Mesenchymal stem cell (in vitro differentiated cells and primary cell): ENCODE results near the gene FAM120C. TPM values are rescaled to one million over a fixed set of nuclear protein-coding genes. Genes with fewer than 3 reads are reported as not detected.
A peak's percentile ranks its signal among the peaks of the same experiment; 100 is the strongest.

Source experiments
- DNase-seq: peaks from one replicate; pipeline ENCODE4 v3.0.0-alpha.2; 2013
- H2AFZ ChIP-seq: one replicate; pipeline ENCODE4 v1.6.1; 2013; ENCODE audit warnings: low read depth, mild to moderate bottlenecking, control low read depth, inconsistent platforms, low read length, moderate library complexity
- H2AK5ac ChIP-seq: 2 replicates; pipeline ENCODE4 v1.6.1; 2013; ENCODE audit warnings: low read length, moderate library complexity, mild to moderate bottlenecking, inconsistent platforms; ENCODE audit not compliant: severe bottlenecking
- H2BK120ac ChIP-seq: one replicate; pipeline ENCODE4 v1.6.1; 2013; ENCODE audit warnings: low read depth, mild to moderate bottlenecking, inconsistent platforms, low read length, moderate library complexity
- H2BK12ac ChIP-seq, 2 experiments: one replicate each; pipeline ENCODE4 v1.6.1; 2013; ENCODE audit warnings: inconsistent platforms in 2 of 2, low read length in 2 of 2, mild to moderate bottlenecking in 2 of 2, moderate library complexity in 2 of 2, control low read depth in 1 of 2
- H2BK15ac ChIP-seq: one replicate; pipeline ENCODE4 v1.6.1; 2013; ENCODE audit warnings: mild to moderate bottlenecking, low read depth, inconsistent platforms; ENCODE audit not compliant: poor library complexity, severe bottlenecking
- H2BK5ac ChIP-seq: 2 replicates; pipeline ENCODE4 v1.6.1; 2013; ENCODE audit warnings: low read depth, mild to moderate bottlenecking, low read length, control low read depth, inconsistent platforms; ENCODE audit not compliant: poor library complexity, severe bottlenecking
- H3K14ac ChIP-seq, 2 experiments: one replicate each; pipeline ENCODE4 v1.6.1; 2013; ENCODE audit warnings: inconsistent platforms in 2 of 2, low read length in 2 of 2, control low read depth in 1 of 2, mild to moderate bottlenecking in 1 of 2, moderate library complexity in 1 of 2
- H3K18ac ChIP-seq, 2 experiments: one replicate each; pipeline ENCODE4 v1.6.1; 2013; ENCODE audit warnings: inconsistent platforms in 2 of 2, low read length in 2 of 2, control low read depth in 1 of 2, low read depth in 1 of 2, mild to moderate bottlenecking in 1 of 2
- H3K23ac ChIP-seq, 2 experiments: one replicate each; pipeline ENCODE4 v1.6.1; 2013; ENCODE audit warnings: inconsistent platforms in 2 of 2, low read length in 2 of 2, mild to moderate bottlenecking in 2 of 2, moderate library complexity in 2 of 2, control low read depth in 1 of 2
- H3K27ac ChIP-seq: 2 replicates; pipeline ENCODE4 v1.5.1; 2013; ENCODE audit warnings: mild to moderate bottlenecking, moderate library complexity, low read length, control low read depth, inconsistent platforms; ENCODE audit not compliant: poor library complexity, severe bottlenecking
- H3K27me3 ChIP-seq, 2 experiments: 2 replicates each; pipeline versions ENCODE4 v1.6.1 to v1.7.0; 2013; ENCODE audit warnings: low read length in 2 of 2, mild to moderate bottlenecking in 2 of 2, moderate library complexity in 2 of 2, control low read depth in 1 of 2, inconsistent platforms in 1 of 2; ENCODE audit not compliant: control insufficient read depth in 1 of 2, insufficient read depth in 1 of 2
- H3K36me3 ChIP-seq, 2 experiments: 2 replicates each; pipeline versions ENCODE4 v1.6.1 to v1.7.0; 2013; ENCODE audit warnings: low read length in 2 of 2, control low read depth in 1 of 2, inconsistent platforms in 1 of 2, low read depth in 1 of 2, mild to moderate bottlenecking in 1 of 2; ENCODE audit not compliant: insufficient read depth in 2 of 2, control insufficient read depth in 1 of 2
- H3K4ac ChIP-seq, 2 experiments: one replicate each; pipeline ENCODE4 v1.6.1; 2013; ENCODE audit warnings: inconsistent platforms in 2 of 2, low read length in 2 of 2, mild to moderate bottlenecking in 2 of 2, moderate library complexity in 2 of 2, control low read depth in 1 of 2, low read depth in 1 of 2
- H3K4me1 ChIP-seq: 2 replicates; pipeline ENCODE4 v1.6.1; 2013; ENCODE audit warnings: low read depth, low read length, control low read depth; ENCODE audit not compliant: control insufficient read depth, insufficient read depth
- H3K4me2 ChIP-seq: 2 replicates; pipeline ENCODE4 v1.6.1; 2013; ENCODE audit warnings: low read length, mild to moderate bottlenecking, inconsistent platforms; ENCODE audit not compliant: poor library complexity, severe bottlenecking
- H3K4me3 ChIP-seq, 2 experiments: 2 replicates each; pipeline versions ENCODE4 v1.5.1 to v1.7.0; 2013; ENCODE audit warnings: low read length in 2 of 2, mild to moderate bottlenecking in 2 of 2, control low read depth in 1 of 2, low read depth in 1 of 2; ENCODE audit not compliant: insufficient read depth in 1 of 2
- H3K79me1 ChIP-seq: replicated peaks from 2 replicates; pipeline ENCODE4 v1.6.1; 2013; ENCODE audit warnings: mild to moderate bottlenecking, control low read depth, low read length, inconsistent platforms; ENCODE audit not compliant: poor library complexity, severe bottlenecking
- H3K9ac ChIP-seq: 2 replicates; pipeline ENCODE4 v1.7.0; 2013; ENCODE audit warnings: mild to moderate bottlenecking, low read length, moderate library complexity
- H3K9me3 ChIP-seq: 2 replicates; pipeline ENCODE4 v1.7.0; 2013; ENCODE audit warnings: mild to moderate bottlenecking, low read length; ENCODE audit not compliant: control insufficient read depth
- H4K8ac ChIP-seq: one replicate; pipeline ENCODE4 v1.6.1; 2013; ENCODE audit warnings: inconsistent platforms, mild to moderate bottlenecking, low read length, moderate library complexity
- H4K91ac ChIP-seq: one replicate; pipeline ENCODE4 v1.6.1; 2013; ENCODE audit warnings: mild to moderate bottlenecking, low read length, inconsistent platforms
- WGBS: methylation state at CpG from one replicate; pipeline ENCODE4 v1.1.7; 2013; ENCODE audit warnings: mixed read lengths; 5-methylcytosine and 5-hydroxymethylcytosine counted together
- polyA plus RNA-seq, 2 experiments: library from polyadenylated mRNA; stranded (reverse); fragments of 200-250 nt; gene quantifications; one replicate each; pipeline ENCODE4 v1.2.3, GENCODE V29; 2013

Gene FAM120C
- 2.6 TPM for polyA plus RNA-seq (2013, experiment 1 of 2)
- 2.7 TPM for polyA plus RNA-seq (2013, experiment 2 of 2)

- Histone ChIP-seq H2AFZ (peak within 1 kb of the TSS; percentile 53), H3K4me1 (peaks cover 1% of the 10 kb centered on the region), H3K27me3 (peaks cover 0 to 2% of the 10 kb centered on the region in 2 experiments), H4K91ac (peak within 1 kb of the TSS; percentile 90), H3K79me1 (no peaks in the 10 kb centered on the region), H2AK5ac (no peak within 1 kb of the TSS), H3K9me3 (no peaks in the 10 kb centered on the region), H3K4me2 (peak within 1 kb of the TSS; percentile 65), H2BK12ac (peak within 1 kb of the TSS in 1 of 2 experiments; percentile 63), H3K18ac (peak within 1 kb of the TSS; percentile 84 to 91), H3K23ac (peak within 1 kb of the TSS in 1 of 2 experiments; percentile 69), H2BK120ac (no peak within 1 kb of the TSS), H3K4me3 (peak within 1 kb of the TSS; percentile 77 to 86), H3K4ac (peak within 1 kb of the TSS; percentile 87 to 94), H3K27ac (peak within 1 kb of the TSS; percentile 95), H3K9ac (peak within 1 kb of the TSS; percentile 74), H3K14ac (peak within 1 kb of the TSS; percentile 57 to 97), H3K36me3 (no peaks in the 10 kb centered on the region), H2BK15ac (peak within 1 kb of the TSS; percentile 52), H2BK5ac (peak within 1 kb of the TSS; percentile 79), H4K8ac (peak within 1 kb of the TSS; percentile 95)
- 0% methylated on average over 22 of the region's 70 CpGs for WGBS
- DNase-seq: peak; percentile 79
Measured at GRCh38 chrX:54182864-54183613, at the start of gene FAM120C. FAM120C (minus strand) TSS chrX:54183254; CDS start chrX:54183198, 56 bp downstream.

- no peak overlapping the region for H2BK15ac ChIP-seq
- 71% methylated on average over 4 of the region's 4 CpGs for WGBS
- peaks cover 0 to 2% of the 10 kb centered on the region in 2 experiments for H3K27me3 ChIP-seq
- no peaks in the 10 kb centered on the region for H3K36me3 ChIP-seq
- H2AFZ ChIP-seq: no peak overlapping the region
- H4K8ac ChIP-seq: no peak overlapping the region
- H3K4me2 ChIP-seq: no peak overlapping the region
- H3K4me1 ChIP-seq: no peaks in the 10 kb centered on the region
- no peak overlapping the region for H4K91ac ChIP-seq
- no peak overlapping the region for H3K18ac ChIP-seq
- H3K79me1 ChIP-seq: no peaks in the 10 kb centered on the region
- no peak overlapping the region for H2AK5ac ChIP-seq
- no peak overlapping the region for H2BK120ac ChIP-seq
- H3K27ac ChIP-seq: no peak overlapping the region
- no peak overlapping the region for H3K4me3 ChIP-seq
- H2BK5ac ChIP-seq: no peak overlapping the region
- H2BK12ac ChIP-seq: no peak overlapping the region
- H3K4ac ChIP-seq: no peak overlapping the region
- peak; percentile 3 for DNase-seq
- no peaks in the 10 kb centered on the region for H3K9me3 ChIP-seq
- no peak overlapping the region for H3K14ac ChIP-seq
- no peak overlapping the region for H3K23ac ChIP-seq
- no peak overlapping the region for H3K9ac ChIP-seq
Measured at GRCh38 chrX:54230435-54231148, 47.5 kb upstream of the FAM120C start.

- no peaks in the 10 kb centered on the region for H3K36me3 ChIP-seq
- H3K14ac ChIP-seq: no peak overlapping the region
- H3K4me3 ChIP-seq: no peak overlapping the region
- no peak overlapping the region for H3K4me2 ChIP-seq
- H3K27ac ChIP-seq: no peak overlapping the region
- H3K23ac ChIP-seq: no peak overlapping the region
- no peak overlapping the region for H2AK5ac ChIP-seq
- H3K9me3 ChIP-seq: no peaks in the 10 kb centered on the region
- no peak overlapping the region for H3K4ac ChIP-seq
- no peaks in the 10 kb centered on the region for H3K4me1 ChIP-seq
- H4K91ac ChIP-seq: no peak overlapping the region
- H2BK120ac ChIP-seq: no peak overlapping the region
- no peaks in the 10 kb centered on the region for H3K79me1 ChIP-seq
- 92% methylated on average over 2 of the region's 2 CpGs for WGBS
- no peak overlapping the region for H2AFZ ChIP-seq
- H2BK15ac ChIP-seq: no peak overlapping the region
- no peak overlapping the region for H2BK12ac ChIP-seq
- DNase-seq: no peak
- H3K27me3 ChIP-seq: no peaks in the 10 kb centered on the region
- no peak overlapping the region for H3K18ac ChIP-seq
- no peak overlapping the region for H4K8ac ChIP-seq
- no peak overlapping the region for H2BK5ac ChIP-seq
- no peak overlapping the region for H3K9ac ChIP-seq
Measured at GRCh38 chrX:54223581-54223980, 40.5 kb upstream of the FAM120C start.

- Histone ChIP-seq H3K27me3 (peaks cover 0 to 2% of the 10 kb centered on the region in 2 experiments), H3K4me2 (no peak overlapping the region), H2AFZ (no peak overlapping the region), H2BK5ac (no peak overlapping the region), H3K9ac (no peak overlapping the region), H4K8ac (no peak overlapping the region), H3K4me1 (no peaks in the 10 kb centered on the region), H3K18ac (no peak overlapping the region), H3K23ac (no peak overlapping the region), H3K79me1 (no peaks in the 10 kb centered on the region), H3K4ac (no peak overlapping the region), H3K14ac (no peak overlapping the region), H3K36me3 (no peaks in the 10 kb centered on the region), H2AK5ac (no peak overlapping the region), H3K4me3 (no peak overlapping the region), H2BK15ac (no peak overlapping the region), H4K91ac (no peak overlapping the region), H3K27ac (no peak overlapping the region), H2BK12ac (no peak overlapping the region), H2BK120ac (no peak overlapping the region), H3K9me3 (no peaks in the 10 kb centered on the region)
- no peak for DNase-seq
- WGBS: no CpG with 5 or more reads among the region's 3 CpGs
Measured at GRCh38 chrX:54213603-54214002, 30.5 kb upstream of the FAM120C start.
